ENCODE results near the gene EPHB4. TPM values are rescaled to one million over a fixed set of nuclear protein-coding genes. Genes with fewer than 3 reads are reported as not detected.

The EPHB4 gene
- total RNA-seq, 1 donor from 2014 or later: 99.1 TPM

GRCh38 chr7:100786323-100786722, 41.0 kb downstream of the EPHB4 start:
- TF ChIP-seq CTCF (conservative IDR thresholded peaks at IDR 0.05; ENCODE audit: low read depth, low read length): no peak
- no peak for DNase-seq (ENCODE audit: low read depth)
- H3K4me3 ChIP-seq (ENCODE audit: low read depth, low read length): no peak overlapping the region

- no peak for TF ChIP-seq CTCF (conservative IDR thresholded peaks at IDR 0.05; ENCODE audit: low read depth, low read length)
- H3K4me3 ChIP-seq (ENCODE audit: low read depth, low read length): no peak overlapping the region
- no peak for DNase-seq (ENCODE audit: low read depth)
Observed at GRCh38 chr7:100785878-100786277, 41.4 kb downstream of the EPHB4 start.

- no peak overlapping the region for H3K4me3 ChIP-seq (ENCODE audit: low read depth, low read length)
- DNase-seq (ENCODE audit: low read depth): no peak
- no peak for TF ChIP-seq CTCF (conservative IDR thresholded peaks at IDR 0.05; ENCODE audit: low read depth, low read length)
Observed at GRCh38 chr7:100783804-100784203, 43.5 kb downstream of the EPHB4 start.

- no peak for TF ChIP-seq CTCF (conservative IDR thresholded peaks at IDR 0.05; ENCODE audit: low read depth, low read length)
- DNase-seq (ENCODE audit: low read depth): no peak
- no peak overlapping the region for H3K4me3 ChIP-seq (ENCODE audit: low read depth, low read length)
Observed at GRCh38 chr7:100781255-100781654, 46.1 kb downstream of the EPHB4 start.

GRCh38 chr7:100779359-100779758, 48.0 kb downstream of the EPHB4 start:
- no peak for DNase-seq (ENCODE audit: low read depth)
- no peak for TF ChIP-seq CTCF (conservative IDR thresholded peaks at IDR 0.05; ENCODE audit: low read depth, low read length)

GRCh38 chr7:100778061-100778621, 49.2 kb downstream of the EPHB4 start:
- TF ChIP-seq CTCF (conservative IDR thresholded peaks at IDR 0.05; ENCODE audit: low read depth, low read length): no peak
- H3K4me3 ChIP-seq (ENCODE audit: low read depth, low read length): no peak overlapping the region

More at GRCh38 chr7:100779359-100779758, 48.0 kb downstream of the EPHB4 start:
- no peak overlapping the region for H3K4me3 ChIP-seq (ENCODE audit: low read depth, low read length)

GRCh38 chr7:100773491-100773890, 53.8 kb downstream of the EPHB4 start:
- DNase-seq (ENCODE audit: low read depth): no peak
- H3K4me3 ChIP-seq (ENCODE audit: low read depth, low read length): no peak overlapping the region
- no peak for TF ChIP-seq CTCF (conservative IDR thresholded peaks at IDR 0.05; ENCODE audit: low read depth, low read length)

More at GRCh38 chr7:100778061-100778621, 49.2 kb downstream of the EPHB4 start:
- no peak for DNase-seq (ENCODE audit: low read depth)

All from epithelial cell of proximal tubule (primary cell).